Activated gamma-delta T cell treated with Interleukin-2 at 50 U/mL for 16 hours (primary cell): ENCODE results near the gene NEK6.

Experiments used
- DNase-seq: peaks from one replicate; pipeline ENCODE4 v3.0.0-alpha.2; 2020

Gene NEK6

GRCh38 chr9:124282442-124283227 lies 24.9 kb downstream of the NEK6 start:
- DNase-seq = no peak

DNA sequence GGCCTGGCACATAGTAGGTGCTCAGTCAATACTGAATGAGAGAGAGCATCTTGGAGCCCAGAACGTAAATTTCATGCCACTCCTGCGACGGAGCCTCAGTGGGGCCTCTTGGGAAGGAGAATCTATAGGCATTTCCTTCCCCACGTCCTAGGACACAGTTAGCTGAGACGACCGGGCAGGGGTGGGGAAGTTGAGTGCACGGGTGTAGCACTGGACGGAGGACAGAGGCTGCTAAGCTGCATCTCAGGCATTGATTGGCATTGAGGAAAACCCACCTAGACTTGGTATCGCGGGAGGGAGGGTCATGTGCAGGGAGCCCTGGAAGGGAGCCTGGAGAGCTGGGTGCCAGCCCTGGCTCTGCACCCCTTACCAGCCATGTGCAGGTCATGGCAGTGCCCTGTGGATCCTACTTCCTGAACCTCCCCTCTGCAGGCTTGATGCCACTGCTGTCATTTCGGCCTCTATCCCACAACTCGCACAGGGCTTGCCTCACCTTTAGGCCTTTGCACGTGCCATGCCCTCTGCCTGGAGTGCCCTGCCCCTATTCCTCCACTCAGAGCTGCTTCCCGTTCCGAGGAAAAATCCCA lies 25.6 kb downstream of the NEK6 start:
- no peak for DNase-seq

- no peak for DNase-seq
Measured at GRCh38 chr9:124284237-124284831, 26.6 kb downstream of the NEK6 start.

GRCh38 chr9:124284940-124285441 lies 27.2 kb downstream of the NEK6 start:
- DNase-seq = no peak

- no peak for DNase-seq
Measured at GRCh38 chr9:124285490-124285889, 27.7 kb downstream of the NEK6 start.

DNA sequence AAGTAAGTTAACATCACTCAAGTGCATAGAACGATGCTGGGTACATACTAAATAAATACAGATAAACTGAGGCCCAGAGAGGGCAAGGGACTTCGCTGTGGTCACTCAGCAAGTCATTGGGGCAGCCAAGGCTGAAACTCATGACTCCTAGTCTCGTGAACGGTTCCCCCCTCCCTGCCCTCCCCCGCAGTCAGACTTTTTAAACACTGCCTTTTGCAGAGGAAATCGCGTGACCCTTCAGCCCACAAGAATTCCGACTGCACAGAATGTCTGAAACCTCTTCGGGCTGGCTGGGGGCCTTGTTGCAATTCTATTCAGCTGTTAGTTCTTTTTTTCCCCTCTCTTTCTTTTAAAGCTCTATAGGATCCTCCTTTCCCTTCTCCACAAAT lies 28.1 kb downstream of the NEK6 start:
- DNase-seq = peak; percentile 33

- DNase-seq = peak; percentile 48
Measured at GRCh38 chr9:124286292-124286931, 28.7 kb downstream of the NEK6 start.

DNA sequence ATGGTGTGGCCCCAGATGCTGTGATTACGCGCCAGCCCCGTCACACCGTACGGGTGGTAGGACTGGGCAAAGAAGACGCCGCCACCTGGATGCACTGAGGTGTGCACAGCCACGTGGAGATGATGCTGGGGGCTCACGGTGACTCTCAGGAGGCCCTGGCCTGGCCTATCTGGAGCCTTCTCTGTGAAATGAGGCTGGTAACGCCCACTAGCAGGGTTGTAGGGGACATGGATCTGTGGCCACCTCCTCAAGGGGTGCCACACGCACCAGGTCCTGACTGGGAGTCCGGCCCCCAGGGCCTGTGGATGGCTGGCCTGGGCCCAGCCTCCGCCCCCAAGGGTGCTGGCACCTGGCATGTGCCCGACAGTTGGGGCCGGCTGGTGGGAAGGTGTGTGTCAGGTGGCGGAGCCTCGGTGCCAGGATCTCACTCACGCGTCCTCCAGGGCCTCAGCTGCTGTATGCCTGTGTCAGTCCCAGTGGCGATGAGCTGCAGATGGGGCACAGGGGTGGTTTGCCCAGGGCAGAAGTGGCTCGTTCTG lies 32.4 kb downstream of the NEK6 start:
- no peak for DNase-seq

DNA sequence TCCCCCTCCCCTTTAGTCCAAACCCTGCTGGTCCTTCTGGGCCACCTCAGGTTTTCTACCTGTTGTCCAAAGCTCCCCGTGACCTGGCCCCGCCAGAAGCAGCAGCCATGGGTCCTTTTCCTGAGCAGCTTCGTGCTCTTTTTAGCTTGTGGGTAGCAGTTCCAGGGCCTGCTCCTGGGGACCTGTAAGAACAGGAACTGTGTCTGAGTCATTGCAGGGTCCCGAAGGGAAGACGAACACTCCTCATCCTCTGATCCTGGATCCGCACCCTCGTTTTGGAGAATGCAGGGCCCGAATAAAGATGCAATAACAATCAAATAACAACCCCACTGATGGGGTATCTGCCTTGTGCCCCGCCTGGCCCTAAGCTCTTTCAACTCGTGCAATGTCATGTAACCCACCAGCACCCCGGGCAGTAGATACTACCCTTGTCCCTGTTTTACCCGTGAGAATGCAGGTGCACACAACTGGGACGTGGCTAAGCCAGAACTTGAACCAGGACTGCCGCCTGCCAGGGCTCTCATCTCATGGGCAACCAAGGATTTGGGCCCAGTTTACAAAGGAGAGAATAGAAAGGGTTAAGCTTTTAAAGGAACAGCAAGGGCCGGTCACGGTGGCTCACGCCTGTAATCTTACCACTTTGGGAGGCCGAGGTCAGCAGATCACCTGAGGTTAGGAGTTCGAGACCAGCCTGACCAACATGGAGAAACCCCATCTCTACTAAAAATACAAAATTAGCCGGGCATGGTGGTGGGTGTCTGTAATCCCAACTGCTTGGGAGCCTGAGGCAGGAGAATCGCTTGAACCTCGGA lies 33.2 kb downstream of the NEK6 start:
- no peak for DNase-seq

DNA sequence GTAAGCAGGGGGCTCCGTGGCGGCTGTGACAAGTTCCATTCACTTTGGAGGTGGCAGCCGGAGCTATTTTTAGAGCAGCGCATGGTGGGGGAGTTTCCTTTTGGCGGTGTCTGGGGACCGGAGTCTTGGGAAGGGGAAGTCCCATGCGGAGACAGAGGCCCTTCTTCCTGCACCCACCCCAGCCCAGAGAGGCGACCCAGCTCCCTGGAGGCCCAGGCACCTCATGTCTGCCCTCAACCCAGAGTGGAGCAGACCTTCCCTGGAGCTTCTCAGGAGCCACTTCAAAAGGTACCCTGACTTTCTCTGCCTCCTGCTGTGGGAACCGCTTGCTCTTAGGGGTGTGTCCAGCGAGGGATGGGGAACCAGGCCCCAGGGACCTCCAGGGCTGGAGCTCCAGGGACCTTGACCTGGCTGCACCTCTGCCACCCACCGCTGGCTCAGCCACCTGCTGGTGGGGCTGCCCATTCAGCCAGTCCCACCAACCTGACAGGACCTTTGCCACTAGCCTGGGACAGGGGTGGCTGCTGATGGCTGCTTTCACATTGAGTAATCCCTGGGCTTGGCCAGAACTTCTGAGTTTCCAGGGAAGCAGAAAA lies 34.1 kb downstream of the NEK6 start:
- no peak for DNase-seq

DNA sequence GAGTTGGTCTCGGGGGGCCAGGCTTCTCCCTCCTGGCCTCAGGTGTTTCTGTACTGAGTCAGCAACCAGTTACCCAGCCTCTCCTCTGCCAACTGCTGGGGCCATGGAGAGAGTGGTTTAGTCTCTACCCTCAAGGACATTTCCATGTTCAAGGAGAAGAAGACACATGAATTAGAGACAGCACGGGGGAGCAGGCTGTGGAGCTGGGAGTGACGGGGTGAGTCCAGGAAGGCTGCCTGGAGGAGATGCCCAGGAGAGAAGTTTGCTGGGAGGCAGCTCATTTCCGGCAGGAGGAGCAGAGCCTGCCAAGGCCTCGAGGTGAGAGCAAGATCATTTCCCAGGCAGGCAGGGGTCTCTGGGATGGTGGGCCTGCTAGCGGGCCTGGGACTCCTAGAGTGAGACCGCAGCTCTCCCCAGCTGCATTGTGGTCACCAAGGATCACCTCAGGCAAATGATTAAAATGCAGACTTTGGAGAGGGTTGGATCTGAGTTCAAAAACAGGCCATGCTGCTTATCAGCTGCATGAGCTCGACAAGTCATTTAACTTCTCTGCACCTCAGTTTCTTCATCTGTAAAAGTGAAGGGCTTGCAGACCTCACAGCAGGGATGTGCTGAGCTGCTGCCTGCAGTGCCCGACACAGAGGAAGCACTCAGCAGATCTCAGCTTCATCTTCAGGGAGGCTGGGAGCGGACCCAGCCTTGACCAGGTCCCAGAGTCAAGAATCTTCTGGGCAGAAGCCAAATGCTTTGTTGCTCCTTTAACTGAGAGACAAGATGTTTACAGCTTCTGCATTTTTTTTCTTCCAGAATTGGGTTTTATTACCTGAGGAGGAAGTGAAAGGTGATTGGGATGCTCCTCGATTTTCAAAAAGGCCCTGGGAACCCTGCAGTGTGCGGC lies 35.2 kb downstream of the NEK6 start:
- no peak for DNase-seq

GRCh38 chr9:124293718-124294506 lies 36.2 kb downstream of the NEK6 start:
- DNase-seq = no peak

- no peak for DNase-seq
Measured at GRCh38 chr9:124295159-124295794, 37.5 kb downstream of the NEK6 start.

DNA sequence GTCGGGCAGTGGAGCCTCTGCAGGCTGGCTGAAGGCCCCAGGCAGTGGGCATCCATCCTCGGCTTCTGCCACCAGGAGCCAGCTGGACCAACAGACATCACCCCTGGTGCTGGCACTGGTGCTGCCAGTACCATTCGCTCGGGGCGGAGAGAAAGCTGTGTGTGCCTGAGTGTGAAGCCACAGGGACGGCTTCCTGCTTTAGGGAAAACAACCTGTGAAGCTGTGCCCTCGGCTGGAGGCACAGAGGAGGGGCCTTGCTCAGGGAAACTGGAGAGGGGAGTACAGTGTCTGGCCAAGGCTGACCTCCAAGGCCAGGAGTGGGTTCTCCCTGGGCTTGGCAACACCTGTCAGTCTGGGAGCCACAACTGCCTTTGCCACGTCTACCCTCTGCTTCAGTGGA lies 38.3 kb downstream of the NEK6 start:
- DNase-seq = no peak

DNA sequence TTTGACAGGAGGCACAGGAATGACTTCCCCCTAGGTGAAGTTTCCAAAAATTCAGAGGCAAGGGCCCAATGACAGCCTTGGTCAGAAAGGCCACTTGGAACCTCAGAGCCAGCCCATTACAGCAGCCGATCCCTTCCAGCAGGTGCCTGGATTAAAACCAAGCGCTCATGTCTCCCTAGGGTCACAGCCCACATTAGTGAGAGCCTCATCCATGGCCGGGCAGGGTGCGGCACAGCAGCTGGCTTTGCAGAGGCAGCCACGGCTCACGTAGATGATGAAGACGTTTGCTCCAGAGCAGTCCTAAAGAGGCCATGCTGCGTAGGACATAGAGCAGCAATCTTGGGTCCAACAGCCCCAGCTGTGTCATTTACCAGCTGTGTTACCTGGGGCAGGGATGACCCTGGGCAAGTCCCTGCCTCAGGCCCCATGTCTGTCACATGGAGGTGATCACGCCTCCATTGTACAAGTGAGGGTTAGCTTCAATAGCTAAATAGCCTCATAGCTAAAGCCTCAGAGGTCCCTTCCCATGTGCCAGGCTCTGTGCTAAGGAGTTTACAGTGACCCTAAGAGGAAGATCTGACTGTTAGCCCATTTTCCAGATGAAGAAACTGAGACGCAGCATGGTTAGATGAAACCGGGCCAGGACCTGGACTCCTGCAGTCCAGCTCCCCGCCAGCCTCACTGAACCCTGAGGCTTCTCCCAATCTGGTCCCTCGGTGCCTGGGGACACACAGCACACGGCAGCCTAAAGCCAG lies 39.2 kb downstream of the NEK6 start:
- DNase-seq = no peak

DNA sequence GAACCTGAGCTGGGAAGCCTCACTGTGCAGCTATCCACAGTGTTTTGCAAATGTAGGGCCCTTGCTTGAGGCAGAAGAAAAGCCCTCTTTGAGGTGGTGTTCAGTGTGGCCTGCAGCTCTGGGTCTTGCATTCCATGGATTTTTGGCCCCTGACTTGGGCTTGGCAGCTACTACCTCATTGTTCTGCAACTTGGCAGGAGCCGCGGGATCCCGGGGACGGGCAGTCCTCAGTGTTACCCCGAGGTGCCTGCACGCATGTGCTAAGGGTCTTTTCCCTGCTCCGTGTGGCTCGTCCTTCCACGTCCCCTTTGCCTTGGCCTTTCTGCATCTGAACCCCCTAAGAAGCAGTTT lies 39.8 kb downstream of the NEK6 start:
- no peak for DNase-seq

DNA sequence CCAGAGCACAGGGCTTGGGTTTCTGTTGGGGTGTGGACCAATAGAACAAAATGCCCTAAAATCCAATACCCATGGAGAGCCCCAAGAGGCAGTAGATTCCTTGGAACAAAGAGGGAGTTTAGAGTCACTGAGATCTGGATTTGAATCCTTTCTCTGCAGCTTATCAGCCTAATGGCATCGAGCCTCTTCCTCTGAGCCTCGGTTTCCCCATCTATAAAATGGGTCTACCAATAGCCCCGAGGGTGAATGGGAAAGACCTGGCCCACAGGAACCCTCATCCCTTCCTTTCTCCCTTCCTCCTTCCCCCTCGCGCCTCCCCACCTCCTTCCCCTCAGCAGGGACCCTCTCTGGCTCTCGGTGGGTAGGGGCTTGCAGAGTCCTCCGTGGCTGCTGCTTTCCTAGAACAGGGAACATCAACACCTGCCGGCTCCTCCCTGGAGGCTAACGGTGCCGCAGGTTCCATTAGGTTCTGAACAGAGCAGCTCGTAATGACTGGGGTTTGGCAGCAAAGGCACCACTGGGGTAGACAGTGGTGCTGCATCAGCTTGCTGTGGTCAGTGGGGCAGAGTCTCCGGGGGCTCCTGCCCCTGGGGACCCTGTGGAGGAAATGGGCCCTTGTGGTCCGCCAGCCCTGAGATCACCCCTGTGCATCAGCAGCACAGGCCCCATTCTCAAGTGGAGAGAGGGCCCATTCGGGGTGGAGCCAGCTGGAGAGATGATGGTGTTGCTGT lies 40.3 kb downstream of the NEK6 start:
- no peak for DNase-seq

- no peak for DNase-seq
Measured at GRCh38 chr9:124298646-124299235, 41.0 kb downstream of the NEK6 start.
